GM21367 (cell line): Measurements from ENCODE around the gene PDE2A.
A peak's percentile ranks its signal among the peaks of the same experiment; 100 is the strongest.

Experiments
- ATAC-seq: cut with Tn5 transposase; IDR thresholded peaks from one replicate; pipeline ENCODE4 v1.9.1; 2021; ENCODE audit not compliant: unreplicated experiment

Gene PDE2A

GRCh38 chr11:72684236-72684912 is 10.2 kb upstream of the PDE2A start:
- ATAC-seq, result peak; percentile 50

- no peak for ATAC-seq
Observed at GRCh38 chr11:72683782-72684200, 9.6 kb upstream of the PDE2A start.

- ATAC-seq, result no peak
Observed at GRCh38 chr11:72682858-72683243, 8.6 kb upstream of the PDE2A start.

GRCh38 chr11:72682238-72682857 is 8.1 kb upstream of the PDE2A start:
- no peak for ATAC-seq

- ATAC-seq, result no peak
Observed at GRCh38 chr11:72681226-72682153, 7.3 kb upstream of the PDE2A start.

- ATAC-seq, result no peak
Observed at GRCh38 chr11:72680624-72681158, 6.5 kb upstream of the PDE2A start.

GRCh38 chr11:72679869-72680268 is 5.6 kb upstream of the PDE2A start:
- ATAC-seq, result no peak

GRCh38 chr11:72678524-72678923 is 4.3 kb upstream of the PDE2A start:
- no peak for ATAC-seq

- ATAC-seq, result no peak
Observed at GRCh38 chr11:72676861-72677341, 2.7 kb upstream of the PDE2A start.

GRCh38 chr11:72675221-72675620 is 999 bp upstream of the PDE2A start:
- no peak for ATAC-seq

- no peak for ATAC-seq
Observed at GRCh38 chr11:72673284-72673942, 809 bp downstream of the PDE2A start.

GRCh38 chr11:72672597-72673238 is 1.5 kb downstream of the PDE2A start:
- no peak for ATAC-seq

- no peak for ATAC-seq
Observed at GRCh38 chr11:72671152-72672099, 2.8 kb downstream of the PDE2A start.

- no peak for ATAC-seq
Observed at GRCh38 chr11:72670041-72670440, 4.2 kb downstream of the PDE2A start.

GRCh38 chr11:72669527-72669926 is 4.7 kb downstream of the PDE2A start:
- no peak for ATAC-seq

GRCh38 chr11:72668629-72669347 is 5.4 kb downstream of the PDE2A start:
- peak; percentile 58 for ATAC-seq

- no peak for ATAC-seq
Observed at GRCh38 chr11:72665911-72666472, 8.2 kb downstream of the PDE2A start.

- ATAC-seq, result no peak
Observed at GRCh38 chr11:72662036-72662435, 12.2 kb downstream of the PDE2A start.
